HG03159 (cell line): ENCODE measurements around the gene OR10G8.
"Not testable (repeated sequence)": the region's sequence is repeated elsewhere in the genome, so short reads cannot be mapped to it uniquely, and the experiment has no call there.

Source experiments
- ATAC-seq: cut with Tn5 transposase; IDR thresholded peaks from one replicate; pipeline ENCODE4 v1.9.1; 2021; ENCODE audit warnings: mild to moderate bottlenecking, moderate library complexity; ENCODE audit not compliant: unreplicated experiment

Gene OR10G8, protein sequence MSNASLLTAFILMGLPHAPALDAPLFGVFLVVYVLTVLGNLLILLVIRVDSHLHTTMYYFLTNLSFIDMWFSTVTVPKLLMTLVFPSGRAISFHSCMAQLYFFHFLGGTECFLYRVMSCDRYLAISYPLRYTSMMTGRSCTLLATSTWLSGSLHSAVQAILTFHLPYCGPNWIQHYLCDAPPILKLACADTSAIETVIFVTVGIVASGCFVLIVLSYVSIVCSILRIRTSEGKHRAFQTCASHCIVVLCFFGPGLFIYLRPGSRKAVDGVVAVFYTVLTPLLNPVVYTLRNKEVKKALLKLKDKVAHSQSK

GRCh38 chr11:124026498-124026897 is at the start of gene OR10G8:
Gene OR10G8 (plus strand): TSS chr11:124026798. CDS start chr11:124029623, 2,825 bp downstream.
- no peak for ATAC-seq

GRCh38 chr11:123977731-123978347 is 48.8 kb upstream of the OR10G8 start, which contains the start of gene OR10S1:
Gene OR10S1 (minus strand): TSS chr11:123977781. CDS start chr11:123977664, 117 bp downstream.
- ATAC-seq, result no peak

DNA sequence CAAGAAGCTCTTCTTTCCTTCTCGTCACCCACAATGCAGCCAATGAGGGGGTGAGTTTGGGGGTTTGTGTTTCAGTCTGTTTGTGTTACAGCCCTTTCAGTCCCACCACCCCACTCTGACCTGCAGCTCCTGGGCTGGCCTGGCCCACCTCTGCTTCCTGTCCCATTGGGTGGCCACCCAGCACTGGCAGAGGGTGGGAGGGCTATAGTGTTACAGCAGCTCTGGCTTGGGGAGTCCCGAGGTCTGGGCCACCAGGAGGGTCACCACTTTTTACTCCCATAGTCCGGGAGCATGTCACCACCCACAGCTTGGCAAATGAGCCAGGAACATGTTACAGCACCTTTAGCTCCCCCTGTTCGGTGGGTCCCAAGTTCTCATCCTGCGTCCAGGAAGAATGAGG is 47.3 kb upstream of the OR10G8 start:
- no peak for ATAC-seq

DNA sequence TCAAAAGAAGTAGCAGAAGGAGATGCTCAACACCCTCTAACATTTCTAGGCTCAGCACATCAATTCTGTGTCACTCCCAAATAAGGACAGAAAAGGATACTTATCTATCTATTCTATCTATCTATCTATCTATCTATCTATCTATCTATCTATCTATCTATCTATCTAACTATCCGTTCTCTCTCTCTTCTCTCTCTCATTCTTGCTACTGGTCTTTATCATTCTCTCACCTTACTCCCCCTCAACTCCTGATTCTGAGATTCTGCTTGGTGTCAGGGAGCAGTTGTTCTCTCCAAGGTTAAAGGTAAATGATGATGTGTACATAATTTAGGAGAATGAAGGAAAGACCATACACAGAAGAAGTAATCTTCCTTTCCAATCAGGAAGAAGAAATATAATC is 31.5 kb upstream of the OR10G8 start, which contains the start of gene OR10G6:
TSS of gene OR10G6 (minus strand) at position 43 of the 400 bp plus-strand sequence. CDS start at position 43, 0 bp downstream.
- no peak for ATAC-seq

DNA sequence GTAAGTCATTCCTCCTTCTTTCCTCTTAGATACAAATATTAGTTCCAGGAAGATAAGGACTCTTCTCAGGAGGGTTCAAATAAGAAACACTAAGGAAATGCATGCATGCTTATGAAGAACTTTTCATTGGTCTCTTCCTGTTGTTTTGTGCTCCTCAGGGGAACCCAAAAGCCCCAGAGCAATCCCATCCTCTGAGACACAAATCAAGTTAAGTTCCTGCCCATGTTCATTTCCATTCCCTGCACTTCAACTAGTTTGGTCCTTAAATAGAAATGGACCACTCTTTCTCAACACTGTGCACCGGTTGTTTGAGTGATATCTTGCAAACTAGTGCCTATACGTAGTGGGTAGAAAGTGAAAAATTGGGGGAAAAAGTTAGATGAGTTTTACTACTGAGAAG is 13.9 kb upstream of the OR10G8 start, which contains the start of gene OR10G4:
TSS of gene OR10G4 (plus strand) at position 301 of the 400 bp plus-strand sequence. CDS start 2,578 bp downstream, outside the sequence.
- no peak for ATAC-seq

GRCh38 chr11:124015837-124016236 is 10.8 kb upstream of the OR10G8 start:
- ATAC-seq, result not testable (repeated sequence)

DNA sequence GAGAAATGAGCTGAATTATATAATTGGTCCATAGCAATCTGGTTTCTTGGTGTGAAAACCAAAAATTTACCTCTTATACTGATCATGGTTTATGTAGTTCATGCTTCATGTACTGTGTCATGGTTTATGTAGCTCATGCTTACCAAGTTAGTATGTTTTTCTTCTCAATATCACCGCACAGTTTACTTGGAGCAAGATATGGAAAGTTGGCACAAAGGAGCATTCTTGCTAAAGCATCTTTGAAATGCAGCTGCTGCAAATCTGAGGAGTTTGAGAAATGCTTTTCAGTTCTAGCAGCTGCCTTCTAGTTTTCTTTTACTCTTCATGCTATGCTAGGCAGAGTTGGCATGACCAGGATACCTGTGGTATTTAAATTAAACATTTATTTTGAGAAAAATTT is 10.1 kb downstream of the OR10G8 start:
- no peak for ATAC-seq

DNA sequence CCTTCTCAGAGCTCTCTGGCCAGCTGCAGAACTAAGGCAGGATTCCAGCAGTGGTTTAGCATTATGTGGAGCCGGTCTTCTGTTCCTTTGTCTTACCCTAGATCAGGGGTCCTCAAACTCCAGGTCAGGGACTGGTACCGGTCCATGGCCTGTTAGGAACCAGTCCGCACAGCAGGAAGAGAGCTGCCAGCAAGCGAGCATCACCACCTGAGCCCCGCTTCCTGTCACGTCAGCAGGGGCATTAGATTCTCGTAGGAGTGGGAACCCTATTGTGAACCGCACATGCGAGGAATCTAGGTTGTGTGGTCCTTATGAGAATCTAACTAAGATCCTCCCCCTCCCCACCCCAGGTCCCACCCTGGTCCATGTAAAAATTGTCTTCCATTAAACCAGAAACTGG is 13.0 kb downstream of the OR10G8 start:
- no peak for ATAC-seq

- no peak for ATAC-seq
These were observed 14.7 kb downstream of the OR10G8 start, which contains the start of gene OR10G7 for GRCh38 chr11:124041254-124041653. Gene OR10G7 (minus strand): TSS chr11:124041325. CDS start chr11:124039001, 2,324 bp downstream.

GRCh38 chr11:124043420-124043819 is 16.8 kb downstream of the OR10G8 start:
- no peak for ATAC-seq

DNA sequence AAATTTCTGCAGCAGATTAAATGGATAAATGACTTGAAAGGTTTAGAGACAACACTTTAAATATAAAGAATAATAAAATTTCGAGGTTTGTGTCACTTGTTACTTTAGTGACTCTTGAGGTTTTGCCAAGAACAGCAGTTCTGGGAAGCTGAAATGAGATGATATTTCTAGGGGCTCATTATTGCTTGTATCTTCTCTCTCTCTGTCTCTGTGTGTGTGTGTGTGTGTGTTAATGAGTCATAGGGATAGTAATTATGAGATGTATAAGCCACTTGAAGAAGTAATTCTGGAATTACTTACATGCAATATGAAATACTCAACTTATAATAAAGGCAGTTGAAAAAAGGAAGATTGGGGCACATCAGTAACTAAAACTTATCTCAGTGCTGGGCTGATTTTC is 24.1 kb downstream of the OR10G8 start:
- no peak for ATAC-seq

DNA sequence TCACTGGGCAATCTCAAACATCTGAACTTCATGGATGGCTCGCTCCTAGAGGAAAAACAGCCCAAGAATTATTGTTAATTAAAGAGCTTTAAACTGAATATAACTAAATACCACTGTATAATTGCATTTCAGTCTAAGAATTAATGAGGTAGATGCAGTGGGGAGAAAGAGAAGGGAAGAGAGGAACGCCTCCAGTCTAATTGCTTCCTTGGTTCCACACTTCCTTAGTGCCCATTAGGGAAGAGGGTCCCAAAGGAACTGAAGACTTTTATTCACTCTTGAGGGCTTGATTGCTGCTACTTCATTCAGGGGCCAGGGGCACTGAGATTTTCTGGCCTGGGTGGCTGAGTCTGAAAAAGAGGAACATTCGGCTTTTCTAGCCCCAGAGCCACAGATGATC is 26.4 kb downstream of the OR10G8 start:
- no peak for ATAC-seq

DNA sequence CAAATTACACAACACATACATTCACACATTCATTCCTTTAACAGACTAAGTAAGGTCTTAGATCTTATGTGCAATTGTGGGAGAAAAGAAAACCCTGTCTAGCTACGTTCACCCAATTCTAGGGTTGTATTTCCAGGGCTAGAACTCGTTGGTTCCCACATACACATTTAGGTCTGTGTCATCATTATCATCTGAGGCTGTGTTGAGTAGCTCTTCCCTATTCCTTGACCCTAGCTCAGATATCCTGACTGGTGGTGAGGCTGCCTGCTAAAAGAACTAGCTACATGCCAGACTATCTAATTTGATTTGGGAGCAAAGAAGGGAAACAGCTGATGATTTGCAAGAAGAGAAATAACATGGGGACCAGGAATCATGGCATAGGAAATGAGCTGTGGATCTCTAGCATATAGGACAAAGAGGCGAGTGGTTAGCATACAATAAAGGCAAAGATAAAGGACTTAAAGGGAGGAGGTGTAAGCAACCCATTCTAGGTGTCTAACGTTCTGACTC is 42.1 kb downstream of the OR10G8 start:
- ATAC-seq, result no peak

DNA sequence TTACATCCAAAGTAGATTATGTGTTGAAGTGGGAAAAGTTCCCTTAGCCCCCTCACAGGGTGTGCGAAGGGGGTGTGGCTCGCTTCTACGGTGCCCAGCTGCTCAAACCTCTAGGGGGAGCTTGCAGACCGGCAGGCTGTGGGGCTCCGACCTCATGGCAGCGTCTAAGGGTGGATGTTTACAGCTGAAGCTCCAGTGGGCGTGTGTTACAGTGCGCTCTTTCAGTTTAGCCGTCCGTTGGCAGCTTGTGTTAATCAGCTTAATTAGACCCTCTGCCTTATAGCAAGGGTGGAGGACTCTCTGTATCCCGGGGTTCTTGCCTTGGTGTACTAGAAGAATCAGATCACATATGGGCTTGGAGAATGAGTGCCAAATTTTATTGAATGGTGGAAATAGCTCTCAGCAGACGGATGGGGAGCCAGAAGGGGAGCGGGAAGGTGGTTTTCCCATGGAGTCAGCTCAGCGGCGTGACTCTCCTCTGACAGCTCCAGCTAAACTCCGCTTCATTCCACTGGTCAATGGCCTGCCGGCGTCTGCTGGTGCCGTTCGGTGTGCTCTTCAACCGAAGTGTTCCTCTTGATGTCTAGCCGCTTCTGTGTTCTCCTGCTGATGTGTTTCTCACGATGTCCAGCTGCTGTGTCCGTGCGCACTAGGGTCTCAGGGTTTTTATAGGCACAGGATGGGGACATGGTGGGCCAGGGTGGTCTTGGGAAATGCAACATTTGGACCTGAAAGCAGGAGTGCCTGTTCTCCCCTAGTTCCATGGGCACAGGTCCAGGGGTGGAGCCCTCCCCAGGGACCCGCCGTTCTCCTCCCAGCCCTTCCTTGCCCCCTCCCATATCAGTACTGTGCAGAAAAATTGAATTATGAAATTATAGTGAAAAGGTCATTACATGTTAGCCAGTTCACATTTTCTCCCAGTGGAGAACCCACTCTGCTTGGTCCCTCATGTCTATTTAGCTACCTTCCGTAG is 43.1 kb downstream of the OR10G8 start:
- ATAC-seq, result peak; percentile 85

- ATAC-seq, result peak; percentile 87
These were observed 44.5 kb downstream of the OR10G8 start for GRCh38 chr11:124070915-124071622.

- no peak for ATAC-seq
These were observed 45.0 kb downstream of the OR10G8 start for GRCh38 chr11:124071623-124071948.

- ATAC-seq, result no peak
These were observed 45.5 kb downstream of the OR10G8 start for GRCh38 chr11:124072147-124072546.

GRCh38 chr11:124074554-124074953 is 48.0 kb downstream of the OR10G8 start:
- no peak for ATAC-seq

GRCh38 chr11:124075492-124075840 is 48.9 kb downstream of the OR10G8 start:
- ATAC-seq, result no peak
